MCF 10A (cell line): ENCODE measurements around the gene ARX. TPM values are rescaled to one million over a fixed set of nuclear protein-coding genes. Genes with fewer than 3 reads are reported as not detected.

Source experiments
- BruUV-seq: library from RNA; stranded (reverse); fragments of 400-500 nt; replicated peaks from 2 replicates; lab custom pipeline; 2021; lab: Mats Ljungman, UMichigan
- CTCF ChIA-PET: fragments of 300-600 bp; sonication (Branson Sonifier 250); formaldehyde crosslinking; extraction: SDS; loops from one replicate; lab custom pipeline; 2021; ENCODE audit warnings: antibody characterized with exemption, inconsistent platforms; lab: Yijun Ruan, JAX
- POLR2A ChIA-PET: fragments of 300-600, 350-650 bp; sonication (Branson Sonifier 250); formaldehyde crosslinking; extraction: SDS; loops from one replicate; lab custom pipeline; 2020; ENCODE audit warnings: antibody characterized with exemption, inconsistent platforms; lab: Yijun Ruan, JAX
- DNase-seq: peaks from one replicate; pipeline ENCODE4 v3.0.0-alpha.2; 2018; ENCODE audit not compliant: unreplicated experiment
- H3K27ac Mint-ChIP-seq: one replicate; pipeline ENCODE4 v1.8.0; 2022; ENCODE audit warnings: mild to moderate bottlenecking, low read depth, mixed read lengths; ENCODE audit not compliant: unreplicated experiment
- H3K27me3 Mint-ChIP-seq: one replicate; pipeline ENCODE4 v1.8.0; 2022; ENCODE audit warnings: mixed read lengths; ENCODE audit not compliant: insufficient read depth, unreplicated experiment
- H3K36me3 Mint-ChIP-seq: one replicate; pipeline ENCODE4 v1.8.0; 2022; ENCODE audit warnings: mild to moderate bottlenecking, moderate library complexity, mixed read lengths; ENCODE audit not compliant: insufficient read depth, unreplicated experiment
- H3K4me1 Mint-ChIP-seq: one replicate; pipeline ENCODE4 v1.8.0; 2022; ENCODE audit warnings: mixed read lengths; ENCODE audit not compliant: insufficient read depth, unreplicated experiment
- H3K4me3 Mint-ChIP-seq: one replicate; pipeline ENCODE4 v1.8.0; 2022; ENCODE audit warnings: mild to moderate bottlenecking, moderate library complexity, mixed read lengths; ENCODE audit not compliant: unreplicated experiment
- H3K9me3 Mint-ChIP-seq: one replicate; pipeline ENCODE4 v1.8.0; 2022; ENCODE audit warnings: mixed read lengths; ENCODE audit not compliant: unreplicated experiment
- CTCF ChIP-seq: fragments of 200-600 bp; IDR thresholded peaks from one replicate; pipeline ENCODE4 v1.8.0; 2022; ENCODE audit warnings: antibody characterized with exemption, mild to moderate bottlenecking; ENCODE audit not compliant: unreplicated experiment
- intact Hi-C: fragments of 100-400 bp; cut with micrococcal nuclease; formaldehyde crosslinking; loops from 2 replicates; pipeline ENCODE4 v1.14.1; 2022
- total RNA-seq: library from RNA; stranded (reverse); gene quantifications from 2 replicates; pipeline ENCODE4 v1.2.3, GENCODE V29; 2022

The ARX gene
- total RNA-seq, 1 experiment from 2014 or later, result not detected

GRCh38 chrX:25010784-25011588 is 4.8 kb downstream of the ARX start:
- TF ChIP-seq CTCF, result no peak
- intact Hi-C loops, result no loop called here
- Mint-ChIP-seq H3K27ac (no peak overlapping the region), H3K9me3 (no peaks in the 10 kb centered on the region), H3K4me3 (no peak overlapping the region), H3K27me3 (peaks cover 11% of the 10 kb centered on the region), H3K36me3 (no peaks in the 10 kb centered on the region), H3K4me1 (no peaks in the 10 kb centered on the region)
- no peak for DNase-seq
- ChIA-PET POLR2A (no interaction called here), CTCF (interaction anchor here (0.6 to 1.1 kb wide), 4 partner anchors 12 to 180 kb away, joined by 3 read pairs; no protein-coding TSS in a partner anchor)
- no TSS peak for BruUV-seq

DNA sequence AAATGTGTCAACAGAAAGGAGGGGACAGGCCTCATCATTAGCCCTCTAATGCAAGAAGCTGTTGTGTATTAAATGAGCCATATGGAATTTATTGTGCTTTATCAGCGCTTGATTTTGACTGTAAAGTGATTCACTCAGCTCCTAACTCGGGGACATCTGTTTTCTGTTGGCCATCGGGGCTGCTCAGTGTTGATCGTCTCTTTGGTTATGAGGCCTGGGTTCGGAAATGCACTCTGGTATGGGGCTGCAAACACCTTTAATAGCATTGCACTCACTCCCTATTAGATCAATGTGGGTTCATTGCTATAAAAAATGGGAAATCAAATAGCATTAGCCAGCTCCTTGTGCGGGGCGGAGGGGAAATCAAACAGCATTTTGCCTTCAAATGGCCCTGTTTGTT is 6.4 kb downstream of the ARX start:
- no peaks in the 10 kb centered on the region for H3K4me1 Mint-ChIP-seq
- no peak for DNase-seq
- no peak overlapping the region for H3K27ac Mint-ChIP-seq
- BruUV-seq, result no TSS peak
- ChIA-PET POLR2A (no interaction called here), CTCF (no interaction called here)
- no peak for TF ChIP-seq CTCF
- no peaks in the 10 kb centered on the region for H3K9me3 Mint-ChIP-seq
- H3K36me3 Mint-ChIP-seq, result no peaks in the 10 kb centered on the region
- peaks cover 11% of the 10 kb centered on the region for H3K27me3 Mint-ChIP-seq
- intact Hi-C loops, result no loop called here
- no peak overlapping the region for H3K4me3 Mint-ChIP-seq

DNA sequence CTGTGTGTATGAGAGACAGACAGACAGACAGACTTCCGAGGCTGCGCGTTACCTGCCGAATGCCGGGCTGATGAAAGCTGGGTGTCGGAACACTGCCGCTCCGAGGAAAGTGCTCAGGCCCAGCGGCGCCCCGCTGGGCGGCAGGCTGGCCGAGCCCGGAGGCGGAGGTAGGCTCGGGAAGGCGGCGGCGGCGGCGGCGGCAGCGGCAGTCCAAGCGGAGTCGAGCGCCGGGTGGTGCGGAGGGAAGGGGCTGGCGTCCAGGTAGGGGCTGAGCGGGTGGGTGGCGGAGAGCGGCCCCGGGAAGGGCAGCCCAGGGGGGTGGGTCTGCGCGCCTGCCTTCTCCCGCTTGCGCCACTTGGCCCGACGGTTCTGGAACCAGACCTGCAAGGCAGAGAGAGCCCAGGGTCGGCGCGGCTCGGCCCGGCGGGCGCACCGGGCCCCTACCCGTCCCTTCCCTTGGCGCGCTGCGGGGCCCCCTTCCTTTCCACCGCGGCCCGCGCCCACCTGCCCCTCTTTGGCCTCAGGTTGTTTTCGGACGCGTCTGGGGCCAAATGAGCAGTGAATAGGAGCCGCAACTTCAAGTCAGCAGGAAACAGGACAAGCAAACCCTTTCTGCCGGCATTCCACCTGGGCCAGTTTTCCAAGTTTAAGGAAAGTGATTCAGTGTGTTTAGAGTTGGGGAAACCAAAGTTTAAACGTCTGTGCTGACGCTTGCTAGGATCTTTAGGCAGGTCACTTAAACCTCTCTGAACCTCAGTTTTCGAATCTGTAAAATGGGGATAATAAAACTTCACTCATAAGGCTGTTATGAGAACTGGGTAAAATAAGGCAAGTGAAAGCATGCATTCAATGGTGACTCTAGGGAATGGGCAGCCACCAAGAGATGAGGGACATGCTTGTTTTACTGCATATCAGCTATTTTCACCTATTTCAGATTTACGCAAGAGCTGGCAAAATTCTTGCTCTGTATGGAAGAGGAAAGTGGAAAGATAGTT is 8.4 kb downstream of the ARX start:
- Mint-ChIP-seq H3K4me1 (no peaks in the 10 kb centered on the region), H3K9me3 (peaks cover 5% of the 10 kb centered on the region), H3K27ac (no peak overlapping the region), H3K27me3 (no peaks in the 10 kb centered on the region), H3K4me3 (no peak overlapping the region), H3K36me3 (no peaks in the 10 kb centered on the region)
- CTCF ChIA-PET, result interaction anchor here (0.7 to 1.0 kb wide), 2 partner anchors 12 to 172 kb away, joined by 3 read pairs; no protein-coding TSS in a partner anchor
- intact Hi-C loops, result no loop called here
- BruUV-seq, result no TSS peak
- DNase-seq, result no peak
- POLR2A ChIA-PET, result no interaction called here
- TF ChIP-seq CTCF, result no peak

DNA sequence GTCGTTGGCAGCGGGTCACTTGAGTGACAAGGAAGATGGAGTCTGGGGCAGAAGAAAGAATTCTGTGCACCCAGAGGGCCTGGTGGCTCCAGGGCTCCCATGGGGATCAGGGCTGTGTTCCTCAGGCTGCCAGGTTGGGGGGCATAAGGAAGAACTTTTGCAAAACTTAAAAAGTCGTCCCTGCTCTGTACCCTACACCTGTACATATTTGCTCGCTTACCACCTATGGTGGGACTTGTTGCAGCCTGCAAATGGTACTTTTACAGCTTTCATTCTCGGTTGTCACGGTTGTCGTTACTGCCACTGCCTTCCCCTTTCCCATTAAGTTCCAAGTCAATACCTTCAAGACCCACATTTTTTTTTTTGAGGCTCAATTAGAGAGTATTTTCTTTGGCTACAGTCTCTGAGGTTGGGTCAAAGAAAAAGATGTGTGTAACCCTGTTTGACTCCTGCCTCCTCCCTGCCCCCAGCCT is 9.1 kb downstream of the ARX start:
- Mint-ChIP-seq H3K9me3 (peaks cover 5% of the 10 kb centered on the region), H3K4me1 (no peaks in the 10 kb centered on the region), H3K27me3 (no peaks in the 10 kb centered on the region), H3K36me3 (no peaks in the 10 kb centered on the region), H3K27ac (no peak overlapping the region), H3K4me3 (no peak overlapping the region)
- no TSS peak for BruUV-seq
- no peak for DNase-seq
- ChIA-PET CTCF (interaction anchor here (0.7 kb wide), 2 partner anchors 12 to 50 kb away, joined by 3 to 6 read pairs; no protein-coding TSS in a partner anchor), POLR2A (interaction anchor here (0.5 kb wide), 1 partner anchor 70 kb away, joined by 3 read pairs; no protein-coding TSS in a partner anchor)
- TF ChIP-seq CTCF, result no peak
- intact Hi-C loops, result no loop called here
